ENCODE measurements around the gene DRC1.

DNA sequence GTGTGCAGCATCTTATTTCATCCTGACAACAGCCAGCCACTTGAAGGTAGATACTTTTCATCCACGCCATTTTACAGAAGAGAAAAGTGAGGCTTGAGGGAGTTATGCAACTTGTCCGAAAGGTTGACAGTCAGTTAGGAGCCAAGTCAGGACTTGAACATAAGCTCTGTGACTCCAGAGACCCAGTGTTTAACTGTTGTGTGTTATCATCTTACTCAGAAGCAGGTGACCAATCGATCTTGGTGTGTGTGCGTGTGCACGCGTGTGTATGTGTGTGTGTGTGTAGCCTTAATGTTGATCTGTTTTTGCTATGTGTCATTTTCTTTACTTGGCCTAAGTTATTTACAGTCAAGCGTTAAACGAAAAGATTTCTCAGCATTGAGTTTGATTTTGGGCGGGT, 22.0 kb downstream of the DRC1 start:
- TF ChIP-seq, protein P1, sequence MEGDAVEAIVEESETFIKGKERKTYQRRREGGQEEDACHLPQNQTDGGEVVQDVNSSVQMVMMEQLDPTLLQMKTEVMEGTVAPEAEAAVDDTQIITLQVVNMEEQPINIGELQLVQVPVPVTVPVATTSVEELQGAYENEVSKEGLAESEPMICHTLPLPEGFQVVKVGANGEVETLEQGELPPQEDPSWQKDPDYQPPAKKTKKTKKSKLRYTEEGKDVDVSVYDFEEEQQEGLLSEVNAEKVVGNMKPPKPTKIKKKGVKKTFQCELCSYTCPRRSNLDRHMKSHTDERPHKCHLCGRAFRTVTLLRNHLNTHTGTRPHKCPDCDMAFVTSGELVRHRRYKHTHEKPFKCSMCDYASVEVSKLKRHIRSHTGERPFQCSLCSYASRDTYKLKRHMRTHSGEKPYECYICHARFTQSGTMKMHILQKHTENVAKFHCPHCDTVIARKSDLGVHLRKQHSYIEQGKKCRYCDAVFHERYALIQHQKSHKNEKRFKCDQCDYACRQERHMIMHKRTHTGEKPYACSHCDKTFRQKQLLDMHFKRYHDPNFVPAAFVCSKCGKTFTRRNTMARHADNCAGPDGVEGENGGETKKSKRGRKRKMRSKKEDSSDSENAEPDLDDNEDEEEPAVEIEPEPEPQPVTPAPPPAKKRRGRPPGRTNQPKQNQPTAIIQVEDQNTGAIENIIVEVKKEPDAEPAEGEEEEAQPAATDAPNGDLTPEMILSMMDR (IDR thresholded peaks at IDR 0.05) = no peak
- no peak for TF ChIP-seq POLR2A (IDR thresholded peaks at IDR 0.05)

Measured in uterus (tissue), 2 donors.